GM21423 (cell line): Measurements from ENCODE around the gene SPTY2D1.
"Not testable (repeated sequence)": the region's sequence is repeated elsewhere in the genome, so short reads cannot be mapped to it uniquely, and the experiment has no call there.

Experiments used
- ATAC-seq: cut with Tn5 transposase; IDR thresholded peaks from one replicate; pipeline ENCODE4 v1.9.1; 2021; ENCODE audit warnings: mild to moderate bottlenecking, moderate library complexity; ENCODE audit not compliant: unreplicated experiment

The SPTY2D1 gene

GRCh38 chr11:18634140-18635032 is at the start of gene SPTY2D1:
Gene SPTY2D1 (minus strand): TSS chr11:18634342. CDS start chr11:18634257, 85 bp downstream.
- peak; percentile 92 for ATAC-seq

GRCh38 chr11:18682466-18682865 is 48.3 kb upstream of the SPTY2D1 start:
- no peak for ATAC-seq

- not testable (repeated sequence) for ATAC-seq
Observed at GRCh38 chr11:18681949-18682348, 47.8 kb upstream of the SPTY2D1 start.

DNA sequence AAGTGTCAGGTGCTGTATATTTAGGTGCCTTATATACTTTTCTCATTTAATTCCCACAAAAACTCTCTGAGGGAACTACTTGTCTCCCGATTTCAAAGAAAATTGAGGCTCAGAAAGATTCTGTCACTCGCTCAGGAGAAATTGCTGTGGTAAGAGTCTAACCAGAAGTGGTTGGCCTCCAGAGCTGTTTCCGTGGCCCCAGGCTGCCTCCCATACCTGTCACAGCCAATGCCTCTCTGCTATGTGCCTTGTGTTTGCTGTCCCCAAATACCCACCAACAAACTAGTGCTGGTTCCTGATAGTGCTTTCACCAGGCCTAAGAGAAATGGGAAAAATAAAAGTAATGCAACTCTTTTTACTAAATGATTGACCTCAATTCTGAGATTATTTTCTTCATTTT is 43.4 kb upstream of the SPTY2D1 start:
- ATAC-seq, result no peak

GRCh38 chr11:18676803-18677202 is 42.7 kb upstream of the SPTY2D1 start:
- no peak for ATAC-seq

DNA sequence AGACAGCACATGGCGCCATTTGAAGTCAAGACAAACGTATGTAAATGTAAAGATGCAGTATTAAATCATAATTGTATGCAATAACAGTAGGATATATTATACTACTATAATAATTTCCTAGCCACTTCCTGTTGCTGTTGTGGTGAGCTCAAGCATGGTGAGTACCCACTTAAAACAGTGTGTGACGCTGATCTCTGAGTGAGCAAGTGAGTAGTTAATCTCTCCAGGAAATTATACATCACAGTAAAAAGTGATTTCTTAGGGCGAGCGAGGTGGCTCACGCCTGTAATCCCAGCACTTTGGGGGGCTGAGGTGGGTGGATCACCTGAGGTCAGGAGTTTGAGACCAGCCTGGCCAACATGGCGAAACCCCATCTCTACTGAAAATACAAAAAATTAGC is 38.1 kb upstream of the SPTY2D1 start:
- ATAC-seq, result not testable (repeated sequence)

DNA sequence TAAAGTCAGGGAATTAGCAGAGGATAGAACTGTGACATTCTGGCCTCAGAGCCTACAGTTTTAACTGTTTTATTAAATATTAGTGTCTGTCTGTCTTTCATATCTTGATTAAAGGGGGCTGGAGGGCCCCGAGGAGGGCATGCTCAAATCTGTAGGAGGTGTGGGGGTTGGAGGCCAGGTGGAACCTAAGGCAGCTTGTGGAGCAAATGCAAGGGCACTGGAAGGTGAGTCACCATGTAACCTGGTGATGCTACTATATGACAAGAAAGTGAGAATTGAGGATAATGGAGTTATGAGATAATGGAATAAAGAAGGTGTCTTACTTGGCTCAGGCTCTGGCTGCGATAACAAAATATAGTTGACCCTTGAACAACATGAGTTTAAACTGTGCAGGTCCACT is 37.1 kb upstream of the SPTY2D1 start:
- no peak for ATAC-seq

DNA sequence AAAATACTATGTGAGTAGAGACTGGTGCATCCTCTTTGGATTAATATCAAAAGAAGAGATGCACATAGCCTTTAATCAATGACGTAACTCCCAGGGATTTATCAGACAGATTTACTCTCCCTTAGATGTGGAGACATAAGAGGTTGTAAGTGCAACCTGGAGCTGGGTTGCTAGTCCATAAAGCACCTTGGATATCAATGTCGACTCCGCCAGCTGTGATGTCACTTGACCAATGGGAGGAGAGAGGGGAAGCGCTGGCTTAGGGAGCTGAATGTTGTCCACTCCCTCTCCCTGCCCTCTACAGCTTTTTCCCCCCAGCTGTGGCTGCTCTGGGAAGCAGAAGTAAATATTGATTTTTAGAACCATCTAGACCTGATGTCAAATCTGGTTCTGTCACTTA is 35.6 kb upstream of the SPTY2D1 start:
- ATAC-seq, result no peak

DNA sequence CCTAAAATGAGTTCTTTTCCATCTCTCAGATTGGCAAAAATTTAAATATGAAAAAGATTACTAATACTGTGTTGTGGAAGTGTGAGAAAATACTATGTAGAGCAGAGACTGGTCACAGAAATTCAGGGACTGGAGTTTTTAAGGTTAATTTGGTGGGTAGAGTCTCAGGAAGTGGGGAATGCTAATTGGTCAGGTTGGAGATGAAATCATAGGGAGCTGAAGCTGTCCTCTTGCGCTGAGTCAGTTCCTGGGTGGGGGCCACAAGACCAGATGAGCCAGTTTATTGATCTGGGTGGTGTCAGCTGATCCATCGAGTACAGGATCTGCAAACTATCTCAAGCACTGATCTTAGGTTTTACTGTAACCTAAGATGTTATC is 35.1 kb upstream of the SPTY2D1 start:
- no peak for ATAC-seq

DNA sequence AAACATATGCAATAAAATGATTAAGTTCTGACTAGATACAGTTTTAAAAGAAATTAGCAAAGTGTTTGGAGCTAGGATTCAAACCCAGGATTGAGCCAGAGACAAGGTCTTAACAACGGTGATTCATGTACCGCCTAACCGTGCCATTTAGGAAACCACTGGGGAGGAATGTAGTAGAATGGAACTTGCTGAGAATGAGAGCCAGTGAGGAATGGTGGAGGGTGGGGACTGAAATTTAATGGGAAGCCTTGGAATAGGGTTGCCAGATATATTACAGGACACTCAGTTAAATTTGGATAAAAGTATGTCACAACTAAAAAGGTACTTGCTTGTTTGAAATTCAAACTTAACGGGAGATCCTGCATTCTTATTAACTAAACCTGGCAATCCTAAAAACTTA is 34.0 kb upstream of the SPTY2D1 start:
- no peak for ATAC-seq

DNA sequence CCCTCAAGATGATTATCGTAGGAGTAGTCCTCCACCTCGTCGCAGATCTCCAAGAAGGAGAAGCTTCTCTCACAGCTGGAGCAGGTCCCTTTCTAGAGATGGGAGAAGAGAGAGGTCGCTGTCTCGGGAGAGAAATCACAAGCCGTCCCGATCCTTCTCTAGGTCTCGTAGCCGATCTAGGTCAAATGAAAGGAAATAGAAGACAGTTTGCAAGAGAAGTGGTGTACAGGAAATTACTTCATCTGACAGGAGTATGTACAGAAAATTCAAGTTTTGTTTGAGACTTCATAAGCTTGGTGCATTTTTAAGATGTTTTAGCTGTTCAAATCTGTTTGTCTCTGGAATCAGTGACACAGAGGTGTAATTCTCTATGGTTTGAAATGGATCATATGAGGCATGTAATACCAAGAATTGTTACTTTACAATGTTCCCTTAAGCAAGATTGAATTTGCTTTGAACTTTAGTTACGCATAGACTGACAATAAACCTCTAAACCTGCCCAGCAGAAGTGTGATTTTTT is 31.3 kb upstream of the SPTY2D1 start:
- not testable (repeated sequence) for ATAC-seq

DNA sequence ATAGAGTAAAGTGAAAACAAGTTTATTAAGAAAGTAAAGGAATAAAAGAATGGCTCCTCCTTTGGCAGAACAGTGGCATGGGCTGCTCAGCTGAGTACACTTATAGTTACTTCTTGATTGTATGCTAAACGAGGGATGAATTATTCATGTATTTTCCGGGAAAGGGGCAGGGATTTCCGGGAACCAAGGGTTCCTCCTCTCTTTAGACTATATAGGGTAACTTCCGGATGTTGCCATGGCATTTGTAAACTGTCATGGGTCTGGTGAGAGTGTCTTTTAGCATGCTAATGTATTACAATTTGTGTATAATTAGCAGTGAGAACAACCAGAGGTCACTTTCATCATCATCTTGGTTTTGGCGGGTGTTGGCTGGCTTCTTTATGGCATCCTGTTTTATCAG is 23.5 kb upstream of the SPTY2D1 start:
- no peak for ATAC-seq

DNA sequence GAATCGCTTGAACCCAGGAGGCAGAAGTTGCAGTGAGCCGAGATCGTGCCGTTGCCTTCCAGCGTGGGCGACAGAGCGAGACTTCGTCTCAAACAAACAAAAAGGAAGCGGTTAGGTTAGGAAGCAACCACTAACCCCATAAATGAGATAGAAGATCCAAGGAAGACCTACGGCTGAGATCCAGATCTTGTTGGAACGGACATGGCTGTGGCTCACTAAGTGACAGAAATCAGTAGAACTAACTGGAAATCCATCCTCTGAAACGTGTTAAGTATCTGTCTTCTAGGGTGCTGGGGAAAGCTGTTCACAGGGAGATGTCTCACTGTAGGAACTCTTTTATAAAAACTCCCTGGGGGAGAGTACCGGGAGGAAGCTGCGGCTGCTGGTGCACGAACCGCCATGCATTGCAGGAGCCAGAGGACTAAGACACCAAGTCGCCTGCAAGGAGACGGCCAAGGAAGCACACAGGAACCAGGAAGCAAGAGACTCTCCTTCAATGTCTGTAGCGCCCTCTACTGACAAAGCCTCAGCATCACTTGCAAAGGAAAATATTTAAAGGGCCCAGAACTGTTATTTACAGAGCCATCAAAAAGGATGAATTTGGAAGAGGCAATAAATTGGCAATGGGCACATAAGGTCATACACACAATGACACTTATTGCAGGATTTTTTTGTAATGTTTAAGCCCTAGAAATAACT is 16.9 kb upstream of the SPTY2D1 start:
- no peak for ATAC-seq

- ATAC-seq, result no peak
Observed at GRCh38 chr11:18650353-18650752, 16.2 kb upstream of the SPTY2D1 start.

GRCh38 chr11:18643034-18643433 is 8.9 kb upstream of the SPTY2D1 start:
- ATAC-seq, result not testable (repeated sequence)

DNA sequence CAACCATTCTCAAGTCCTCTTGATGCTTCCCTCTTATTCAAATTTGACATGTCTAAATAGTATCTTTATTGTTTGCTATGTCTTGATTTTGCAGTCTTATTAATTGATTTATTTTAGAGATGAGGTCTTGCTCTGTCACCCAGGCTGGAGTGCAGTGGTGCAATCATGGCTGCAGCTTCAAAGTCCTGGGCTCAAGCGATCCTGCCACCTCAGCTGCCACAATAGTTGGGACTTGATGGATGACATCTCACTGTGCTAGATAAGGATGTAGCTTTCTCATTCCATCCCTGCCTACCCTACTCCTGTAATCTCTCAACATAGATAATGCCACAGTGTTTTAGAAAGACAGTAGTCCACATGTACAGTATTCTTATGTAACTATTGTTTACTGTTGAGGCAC is 7.5 kb upstream of the SPTY2D1 start:
- no peak for ATAC-seq

DNA sequence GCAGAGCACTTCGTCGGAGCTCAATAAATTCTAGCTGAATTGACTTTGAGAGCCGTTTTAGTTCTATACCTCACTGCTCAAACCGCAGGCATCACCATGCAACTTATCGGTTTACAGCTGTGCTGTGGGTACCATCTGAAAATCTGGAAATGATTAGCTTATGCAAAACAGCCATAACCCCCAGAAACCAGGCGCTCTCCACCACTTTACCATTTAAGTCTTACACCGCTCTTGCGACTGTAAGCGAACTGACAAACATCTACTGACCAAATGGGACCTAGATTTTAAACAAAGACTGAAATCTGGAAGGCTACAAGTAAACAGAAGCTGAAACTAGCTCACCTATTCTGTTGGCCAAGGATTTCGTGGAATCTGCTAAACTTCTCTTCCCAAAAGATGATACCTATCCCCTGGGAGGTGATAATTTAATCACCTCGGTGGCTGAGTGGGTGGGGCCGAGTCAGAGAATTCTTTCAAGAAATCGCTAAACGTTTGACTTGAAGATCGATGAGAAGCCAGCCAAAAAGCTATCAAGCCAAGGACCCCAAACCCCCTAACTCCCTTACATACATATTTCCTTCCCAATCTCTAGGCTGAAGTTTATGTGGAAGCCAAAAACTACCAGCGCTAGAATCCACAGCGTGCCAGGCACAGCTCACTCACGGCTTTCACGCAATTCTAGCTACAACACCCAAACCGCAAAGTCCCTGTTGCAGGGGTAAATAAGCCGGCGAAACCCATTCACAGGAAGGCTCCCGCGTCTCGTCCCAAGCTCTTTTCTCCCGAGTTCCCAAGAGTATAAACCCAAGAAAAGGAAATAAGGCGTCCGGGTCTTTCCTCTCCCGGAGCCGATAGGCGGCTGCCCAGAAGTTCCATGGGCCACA is 644 bp downstream of the SPTY2D1 start:
- ATAC-seq, result peak; percentile 62

DNA sequence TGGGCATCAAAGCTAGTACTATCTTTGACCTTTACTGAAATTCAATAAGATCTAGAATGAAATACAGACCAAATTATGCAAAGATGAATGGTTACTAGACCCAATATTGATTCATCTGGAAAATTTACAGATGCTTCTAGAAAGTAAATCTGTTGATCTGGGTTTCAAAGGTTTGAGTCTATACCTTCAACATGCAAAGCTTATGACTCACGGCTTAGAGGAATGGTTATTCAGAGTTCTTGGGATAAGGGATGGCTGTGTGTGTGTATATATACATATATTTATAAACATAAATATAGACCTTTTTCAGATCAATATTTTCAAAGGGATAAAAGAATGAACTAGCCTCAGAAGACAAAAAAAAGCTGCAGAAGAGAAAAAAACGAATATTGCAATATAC is 1.3 kb downstream of the SPTY2D1 start:
- ATAC-seq, result no peak

- ATAC-seq, result no peak
Observed at GRCh38 chr11:18624161-18624560, 10.0 kb downstream of the SPTY2D1 start.

DNA sequence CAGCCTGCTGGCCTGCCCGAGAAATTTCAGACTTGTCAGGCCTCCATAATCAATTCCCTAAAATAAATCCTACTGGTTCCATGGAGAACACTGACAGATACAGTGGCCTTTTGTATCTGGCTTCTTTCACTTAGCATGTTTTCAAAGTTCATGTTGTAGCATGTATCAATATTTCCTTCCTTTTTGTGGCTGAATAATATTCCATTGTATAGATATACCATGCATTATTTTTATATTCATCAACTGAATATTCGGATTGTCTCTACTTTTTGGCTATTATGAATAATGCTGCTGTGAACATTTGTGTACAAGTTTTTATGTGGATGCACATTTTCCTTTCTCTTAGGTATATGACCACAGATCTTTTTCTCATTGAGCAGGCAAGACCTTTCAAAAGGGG is 10.4 kb downstream of the SPTY2D1 start:
- no peak for ATAC-seq
